Measurements from ENCODE around the gene SEMA5B. TPM values are rescaled to one million over a fixed set of nuclear protein-coding genes. Genes with fewer than 3 reads are reported as not detected.

Gene SEMA5B
- total and polyA plus RNA-seq, 2 donors (not counting 3 experiments of a cell fraction or from before 2014, with no cell fraction given), result 0.07 TPM; not detected in 1

DNA sequence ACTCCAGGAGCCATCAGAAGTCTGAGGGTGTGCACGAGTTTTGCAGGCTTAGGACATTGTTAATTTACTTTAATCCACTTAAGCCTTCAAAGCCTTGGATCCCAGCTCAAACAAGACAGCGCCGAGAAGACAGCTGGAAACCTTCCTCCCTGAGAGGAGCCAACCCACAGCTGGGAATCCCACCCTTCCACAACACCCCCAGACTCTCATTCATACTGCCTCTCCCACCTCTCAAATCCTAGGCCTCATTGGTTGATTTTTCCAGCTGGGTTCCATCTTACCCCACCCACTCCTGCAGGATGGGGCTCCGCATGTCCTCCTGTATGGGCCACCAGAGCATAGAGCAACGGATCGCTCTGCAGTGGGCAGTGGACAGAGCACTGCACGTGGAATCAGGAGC, 80.4 kb downstream of the SEMA5B start:
- no TSS peak for BruUV-seq (replicated peaks)
- no peaks in the 10 kb centered on the region for H3K79me2 ChIP-seq (ENCODE audit: control insufficient read depth, insufficient read depth, low read length)
- H3K27me3 ChIP-seq (ENCODE audit: control insufficient read depth in 2 of 2, insufficient read depth in 2 of 2, low read length in 2 of 2), result peaks cover 2 to 4% of the 10 kb centered on the region in 2 experiments
- CTCF ChIA-PET, result interaction anchor here (1.1 kb wide), 1 partner anchor 554 kb away, joined by 3 read pairs; no protein-coding TSS in a partner anchor
- intact Hi-C loops (cut with micrococcal nuclease) (loop anchor here (10.0 kb wide), 1 partner anchor 158 kb away; no protein-coding TSS in a partner anchor), dilution Hi-C loops (cut with MboI; ENCODE audit: extremely low pct_ligation_motif_present, low sequenced_read_pairs) (no loop called here)
- H3K9ac ChIP-seq (replicated peaks; ENCODE audit: extremely low read depth, insufficient read depth, low read length), result no peak overlapping the region
- no peak overlapping the region for H2AFZ ChIP-seq (ENCODE audit: low read depth, low read length)
- no peaks in the 10 kb centered on the region for H3K9me1 ChIP-seq (replicated peaks; ENCODE audit: control insufficient read depth, extremely low read depth, insufficient read depth, low read length)
- no peak overlapping the region for H3K4me2 ChIP-seq (ENCODE audit: insufficient read depth, low read length)
- H4K20me1 ChIP-seq (replicated peaks; ENCODE audit: control insufficient read depth, extremely low read depth, insufficient read depth, low read length), result no peaks in the 10 kb centered on the region
- H3K27ac ChIP-seq (ENCODE audit: insufficient read depth, low read depth, low read length), result no peak overlapping the region
- no peaks in the 10 kb centered on the region for H3K9me3 ChIP-seq (replicated peaks; ENCODE audit: control insufficient read depth, insufficient read depth, low read length)
- no peak overlapping the region for H3K4me3 ChIP-seq (replicated peaks in 1 of 3; ENCODE audit: insufficient read depth in 1 of 3, low read depth in 1 of 3, low read length in 3 of 3)
- FAIRE-seq (no peak), DNase-seq (ENCODE audit: low read depth, low spot score) (no peak)
- H3K36me3 ChIP-seq (ENCODE audit: control insufficient read depth in 2 of 2, extremely low read depth in 1 of 2, insufficient read depth in 2 of 2, low read length in 2 of 2), result no peaks in the 10 kb centered on the region
- no peaks in the 10 kb centered on the region for H3K4me1 ChIP-seq (ENCODE audit: control insufficient read depth, extremely low read depth, insufficient read depth, low read length)
- POLR2A ChIA-PET, result interaction anchor here (0.6 kb wide), 1 partner anchor 31 kb away, joined by 3 read pairs; no protein-coding TSS in a partner anchor
- TF ChIP-seq, protein P1, sequence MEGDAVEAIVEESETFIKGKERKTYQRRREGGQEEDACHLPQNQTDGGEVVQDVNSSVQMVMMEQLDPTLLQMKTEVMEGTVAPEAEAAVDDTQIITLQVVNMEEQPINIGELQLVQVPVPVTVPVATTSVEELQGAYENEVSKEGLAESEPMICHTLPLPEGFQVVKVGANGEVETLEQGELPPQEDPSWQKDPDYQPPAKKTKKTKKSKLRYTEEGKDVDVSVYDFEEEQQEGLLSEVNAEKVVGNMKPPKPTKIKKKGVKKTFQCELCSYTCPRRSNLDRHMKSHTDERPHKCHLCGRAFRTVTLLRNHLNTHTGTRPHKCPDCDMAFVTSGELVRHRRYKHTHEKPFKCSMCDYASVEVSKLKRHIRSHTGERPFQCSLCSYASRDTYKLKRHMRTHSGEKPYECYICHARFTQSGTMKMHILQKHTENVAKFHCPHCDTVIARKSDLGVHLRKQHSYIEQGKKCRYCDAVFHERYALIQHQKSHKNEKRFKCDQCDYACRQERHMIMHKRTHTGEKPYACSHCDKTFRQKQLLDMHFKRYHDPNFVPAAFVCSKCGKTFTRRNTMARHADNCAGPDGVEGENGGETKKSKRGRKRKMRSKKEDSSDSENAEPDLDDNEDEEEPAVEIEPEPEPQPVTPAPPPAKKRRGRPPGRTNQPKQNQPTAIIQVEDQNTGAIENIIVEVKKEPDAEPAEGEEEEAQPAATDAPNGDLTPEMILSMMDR (IDR thresholded peaks at IDR 0.05; ENCODE audit: extremely low read depth in 1 of 2, insufficient read depth in 1 of 2, low read depth in 1 of 2, low read length in 2 of 2), result no peak
- TF ChIP-seq MYC (IDR thresholded peaks at IDR 0.05; ENCODE audit: low read depth, low read length), result no peak
- TF ChIP-seq, protein P2, sequence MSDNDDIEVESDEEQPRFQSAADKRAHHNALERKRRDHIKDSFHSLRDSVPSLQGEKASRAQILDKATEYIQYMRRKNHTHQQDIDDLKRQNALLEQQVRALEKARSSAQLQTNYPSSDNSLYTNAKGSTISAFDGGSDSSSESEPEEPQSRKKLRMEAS (IDR thresholded peaks at IDR 0.05; ENCODE audit: insufficient read depth, insufficient read length), result no peak
- no peak for TF ChIP-seq FOS (IDR thresholded peaks at IDR 0.05; ENCODE audit: borderline replicate concordance, insufficient read depth, low read length)
- TF ChIP-seq POLR2AphosphoS5 (IDR thresholded peaks at IDR 0.05; ENCODE audit: insufficient read depth, low read depth, low read length), result no peak
- no peak for TF ChIP-seq EZH2 (IDR thresholded peaks at IDR 0.05; ENCODE audit: borderline replicate concordance, low read depth, low read length, severe bottlenecking)
- no peak for TF ChIP-seq JUN (IDR thresholded peaks at IDR 0.05; ENCODE audit: borderline replicate concordance, insufficient read depth, insufficient read length, low read depth)
- no peak for TF ChIP-seq GATA2 (IDR thresholded peaks at IDR 0.05; ENCODE audit: insufficient read depth, insufficient read length, low read depth, low read length)
- no peak for TF ChIP-seq POLR2A (IDR thresholded peaks at IDR 0.05; ENCODE audit: low read depth, low read length)

Data from endothelial cell of umbilical vein (primary cell).